GM12872 (cell line): ENCODE results near the gene IDE.

Experiments
- CTCF ChIP-seq: IDR thresholded peaks from 3 replicates; pipeline ENCODE4 v1.5.1; 2011; ENCODE audit warnings: low read depth, mild to moderate bottlenecking, low read length, moderate library complexity; ENCODE audit not compliant: insufficient read depth

Gene IDE

GRCh38 chr10:92573798-92574547 lies at the start of gene IDE:
Gene IDE, minus strand, starts transcription at chr10:92574093. Its CDS starts 74 bp downstream, at chr10:92574019.
- TF ChIP-seq CTCF = peak; percentile 88

- no peak for TF ChIP-seq CTCF
Measured at GRCh38 chr10:92619368-92619767, 45.5 kb upstream of the IDE start.

- TF ChIP-seq CTCF = no peak
Measured at GRCh38 chr10:92615515-92615914, 41.6 kb upstream of the IDE start.

GRCh38 chr10:92604841-92605240 lies 30.9 kb upstream of the IDE start:
- TF ChIP-seq CTCF = no peak

GRCh38 chr10:92598321-92598720 lies 24.4 kb upstream of the IDE start:
- TF ChIP-seq CTCF = no peak

- TF ChIP-seq CTCF = no peak
Measured at GRCh38 chr10:92595505-92595904, 21.6 kb upstream of the IDE start.

- no peak for TF ChIP-seq CTCF
Measured at GRCh38 chr10:92593619-92594588, 20.0 kb upstream of the IDE start.
